ENCODE measurements around the gene ARHGAP24. TPM values are rescaled to one million over a fixed set of nuclear protein-coding genes. Genes with fewer than 3 reads are reported as not detected.

Gene ARHGAP24
- total RNA-seq, 2 donors from 2014 or later: 66.8 to 85.6 TPM

DNA sequence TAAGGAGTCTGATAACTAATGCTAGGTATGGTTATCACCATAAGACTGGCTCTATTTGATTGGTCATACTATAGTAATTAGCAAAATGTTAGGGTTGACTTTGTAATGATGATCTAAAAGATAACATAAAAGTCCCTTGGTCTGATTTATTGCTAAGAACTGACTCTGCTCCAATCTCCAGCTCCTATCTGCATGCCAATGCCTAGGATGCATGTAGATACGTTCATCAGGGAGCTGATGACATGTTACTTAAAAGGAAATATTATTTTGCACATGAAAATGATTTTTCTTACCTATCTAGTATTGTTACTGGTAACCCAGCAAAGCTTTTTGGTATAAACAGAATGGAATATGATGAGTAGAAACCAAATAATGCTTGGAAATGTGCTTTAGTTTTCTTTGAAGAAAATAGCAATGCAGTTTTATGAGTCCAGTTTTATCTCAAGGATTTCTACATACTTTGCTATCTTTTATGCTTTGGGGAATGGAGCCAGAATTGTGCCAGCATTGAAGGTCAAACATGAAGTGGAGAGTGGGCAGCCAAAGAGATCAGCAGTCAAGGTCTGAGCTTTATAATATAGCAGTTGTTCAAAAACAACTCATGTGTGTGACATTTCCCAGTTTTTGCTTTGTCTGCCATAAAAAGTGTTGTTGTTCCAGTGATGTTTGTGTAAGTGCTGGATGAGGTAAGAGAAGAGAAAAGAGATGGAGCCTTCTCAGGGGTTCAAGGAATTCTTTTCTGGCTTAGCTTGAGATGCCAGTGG, 121.0 kb downstream of the ARHGAP24 start:
- no peak for DNase-seq
- Mint-ChIP-seq H3K36me3 (ENCODE audit: low read depth) (no peaks in the 10 kb centered on the region), H3K27me3 (ENCODE audit: insufficient read depth) (no peaks in the 10 kb centered on the region), H3K27ac (no peak overlapping the region), H3K4me3 (no peak overlapping the region), H3K9me3 (no peaks in the 10 kb centered on the region), H3K4me1 (peaks cover 3% of the 10 kb centered on the region)
- Histone ChIP-seq H3K9me3 (ENCODE audit: control insufficient read depth, low read length) (no peaks in the 10 kb centered on the region), H3K4me3 (ENCODE audit: low read length) (no peak overlapping the region), H3K27ac (ENCODE audit: low read depth, low read length) (no peak overlapping the region), H3K27me3 (ENCODE audit: control insufficient read depth, insufficient read depth, low read length, poor library complexity, severe bottlenecking) (no peaks in the 10 kb centered on the region), H3K36me3 (ENCODE audit: control insufficient read depth, insufficient read depth, low read length) (no peaks in the 10 kb centered on the region), H3K4me1 (ENCODE audit: control insufficient read depth, insufficient read depth, low read length) (no peaks in the 10 kb centered on the region), H3K9ac (ENCODE audit: extremely low read depth, low read length, poor library complexity, severe bottlenecking) (no peak overlapping the region)
- WGBS, 2 experiments (ENCODE audit: insufficient coverage in 1 of 2, insufficient read length in 1 of 2): 100% methylated on average over 1 of the region's 1 CpG; no CpG with 5 or more reads in 1 of the 2 experiments
- no peak for TF ChIP-seq CTCF (conservative IDR thresholded peaks at IDR 0.05)

GRCh38 chr4:85598936-85599335, 124.0 kb downstream of the ARHGAP24 start:
- no peak overlapping the region for H3K4me3 ChIP-seq (ENCODE audit: low read length)
- WGBS, 2 experiments (ENCODE audit: insufficient coverage in 1 of 2, insufficient read length in 1 of 2): 81% methylated on average over 1 of the region's 1 CpG; no CpG with 5 or more reads in 1 of the 2 experiments
- no peak for TF ChIP-seq CTCF (conservative IDR thresholded peaks at IDR 0.05)
- Mint-ChIP-seq H3K36me3 (ENCODE audit: low read depth) (no peaks in the 10 kb centered on the region), H3K4me3 (no peak overlapping the region), H3K27me3 (ENCODE audit: insufficient read depth) (no peaks in the 10 kb centered on the region), H3K9me3 (no peaks in the 10 kb centered on the region), H3K4me1 (peaks cover 3% of the 10 kb centered on the region), H3K27ac (no peak overlapping the region)
- H3K27ac ChIP-seq (ENCODE audit: low read depth, low read length): no peak overlapping the region
- no peaks in the 10 kb centered on the region for H3K27me3 ChIP-seq (ENCODE audit: control insufficient read depth, insufficient read depth, low read length, poor library complexity, severe bottlenecking)
- H3K36me3 ChIP-seq (ENCODE audit: control insufficient read depth, insufficient read depth, low read length): no peaks in the 10 kb centered on the region
- no peak overlapping the region for H3K9ac ChIP-seq (ENCODE audit: extremely low read depth, low read length, poor library complexity, severe bottlenecking)
- no peaks in the 10 kb centered on the region for H3K9me3 ChIP-seq (ENCODE audit: control insufficient read depth, low read length)
- no peak for DNase-seq
- no peaks in the 10 kb centered on the region for H3K4me1 ChIP-seq (ENCODE audit: control insufficient read depth, insufficient read depth, low read length)

GRCh38 chr4:85600501-85600900, 125.6 kb downstream of the ARHGAP24 start:
- H3K4me1 Mint-ChIP-seq: peaks cover 3% of the 10 kb centered on the region
- H3K27me3 ChIP-seq (ENCODE audit: control insufficient read depth, insufficient read depth, low read length, poor library complexity, severe bottlenecking): no peaks in the 10 kb centered on the region
- H3K27ac Mint-ChIP-seq: no peak overlapping the region
- no peaks in the 10 kb centered on the region for H3K27me3 Mint-ChIP-seq (ENCODE audit: insufficient read depth)
- H3K9me3 Mint-ChIP-seq: no peaks in the 10 kb centered on the region
- DNase-seq: no peak
- H3K9ac ChIP-seq (ENCODE audit: extremely low read depth, low read length, poor library complexity, severe bottlenecking): no peak overlapping the region
- H3K27ac ChIP-seq (ENCODE audit: low read depth, low read length): no peak overlapping the region
- 84% methylated on average over 4 of the region's 4 CpGs; no CpG with 5 or more reads in 1 of the 2 experiments for WGBS, 2 experiments (ENCODE audit: insufficient coverage in 1 of 2, insufficient read length in 1 of 2)
- no peaks in the 10 kb centered on the region for H3K9me3 ChIP-seq (ENCODE audit: control insufficient read depth, low read length)
- no peak for TF ChIP-seq CTCF (conservative IDR thresholded peaks at IDR 0.05)
- no peaks in the 10 kb centered on the region for H3K36me3 ChIP-seq (ENCODE audit: control insufficient read depth, insufficient read depth, low read length)
- no peak overlapping the region for H3K4me3 ChIP-seq (ENCODE audit: low read length)
- no peaks in the 10 kb centered on the region for H3K4me1 ChIP-seq (ENCODE audit: control insufficient read depth, insufficient read depth, low read length)
- no peaks in the 10 kb centered on the region for H3K36me3 Mint-ChIP-seq (ENCODE audit: low read depth)
- no peak overlapping the region for H3K4me3 Mint-ChIP-seq

All from endodermal cell (in vitro differentiated cells).